Measurements from ENCODE around the gene LRRC73.
A peak's percentile ranks its signal among the peaks of the same experiment; 100 is the strongest.

LRRC73 gene

DNA sequence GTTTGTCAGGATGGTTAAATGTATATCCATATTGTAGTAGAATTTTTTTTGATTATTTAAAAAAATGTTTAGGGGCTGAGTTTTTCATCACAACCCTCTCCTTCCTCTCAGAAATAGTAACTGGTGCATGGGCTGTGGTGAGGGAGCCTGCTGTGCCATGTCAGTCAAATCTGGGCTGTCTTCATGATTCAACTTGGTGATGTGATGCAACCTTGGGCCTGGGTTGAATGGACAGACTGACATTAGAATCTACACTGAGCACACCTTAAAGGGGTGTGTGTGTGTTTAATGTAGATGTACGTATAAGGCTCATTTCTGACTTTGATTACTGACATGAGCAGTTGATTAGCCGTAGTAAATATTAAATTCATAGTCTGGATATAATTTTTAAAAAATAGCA, 29.1 kb downstream of the LRRC73 start:
- Histone ChIP-seq H3K9me3 (ENCODE audit: control insufficient read depth, insufficient read depth, low read depth, low read length) (no peaks in the 10 kb centered on the region), H3K36me3 (ENCODE audit: control insufficient read depth in 2 of 2, insufficient read depth in 1 of 2, low read length in 2 of 2) (peaks cover 0 to 27% of the 10 kb centered on the region in 2 experiments; a peak in 2 of 3 replicates), H3K4me1 (ENCODE audit: control insufficient read depth, insufficient read depth, low read length) (peaks cover 10% of the 10 kb centered on the region), H3K4me3 (ENCODE audit: low read depth, low read length) (no peak overlapping the region), H3K27ac (ENCODE audit: extremely low read depth, low read depth, low read length) (no peak overlapping the region)
- TF ChIP-seq KLF7 (tag by site-specific recombination; IDR thresholded peaks at IDR 0.05; ENCODE audit: borderline replicate concordance) (no peak), ZFP37 (tag by site-specific recombination; IDR thresholded peaks at IDR 0.05) (no peak), ZNF600 (tag by site-specific recombination; IDR thresholded peaks at IDR 0.05) (no peak), ZNF133 (tag by site-specific recombination; IDR thresholded peaks at IDR 0.05) (no peak), IKZF3 (tag by site-specific recombination; IDR thresholded peaks at IDR 0.05) (no peak), ZNF660 (tag by site-specific recombination; IDR thresholded peaks at IDR 0.05) (0 out of 2 replicates have a peak, but pooled peaks have one; percentile 32)
- TF ChIP-seq, protein P1, sequence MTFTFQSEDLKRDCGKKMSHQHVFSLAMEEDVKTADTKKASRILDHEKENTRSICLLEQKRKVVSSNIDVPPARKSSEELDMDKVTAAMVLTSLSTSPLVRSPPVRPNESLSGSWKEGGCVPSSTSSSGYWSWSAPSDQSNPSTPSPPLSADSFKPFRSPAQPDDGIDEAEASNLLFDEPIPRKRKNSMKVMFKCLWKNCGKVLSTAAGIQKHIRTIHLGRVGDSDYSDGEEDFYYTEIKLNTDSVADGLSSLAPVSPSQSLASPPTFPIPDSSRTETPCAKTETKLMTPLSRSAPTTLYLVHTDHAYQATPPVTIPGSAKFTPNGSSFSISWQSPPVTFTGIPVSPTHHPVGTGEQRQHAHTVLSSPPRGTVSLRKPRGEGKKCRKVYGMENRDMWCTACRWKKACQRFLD (tag by site-specific recombination; IDR thresholded peaks at IDR 0.05), result no peak
- TF ChIP-seq, protein P2, sequence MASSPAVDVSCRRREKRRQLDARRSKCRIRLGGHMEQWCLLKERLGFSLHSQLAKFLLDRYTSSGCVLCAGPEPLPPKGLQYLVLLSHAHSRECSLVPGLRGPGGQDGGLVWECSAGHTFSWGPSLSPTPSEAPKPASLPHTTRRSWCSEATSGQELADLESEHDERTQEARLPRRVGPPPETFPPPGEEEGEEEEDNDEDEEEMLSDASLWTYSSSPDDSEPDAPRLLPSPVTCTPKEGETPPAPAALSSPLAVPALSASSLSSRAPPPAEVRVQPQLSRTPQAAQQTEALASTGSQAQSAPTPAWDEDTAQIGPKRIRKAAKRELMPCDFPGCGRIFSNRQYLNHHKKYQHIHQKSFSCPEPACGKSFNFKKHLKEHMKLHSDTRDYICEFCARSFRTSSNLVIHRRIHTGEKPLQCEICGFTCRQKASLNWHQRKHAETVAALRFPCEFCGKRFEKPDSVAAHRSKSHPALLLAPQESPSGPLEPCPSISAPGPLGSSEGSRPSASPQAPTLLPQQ (tag by site-specific recombination; IDR thresholded peaks at IDR 0.05), result peak; percentile 45; the same call in 1 of the 2 replicates
- ChIA-PET CTCF (interaction anchor here (0.6 to 2.6 kb wide), 7 partner anchors 13 to 535 kb away, joined by 3 to 11 read pairs (median 4); no protein-coding TSS in a partner anchor), POLR2A (interaction anchor here (0.6 to 1.5 kb wide), 5 partner anchors 25 to 99 kb away, joined by 3 to 11 read pairs (median 3); partner anchors contain the start of genes DLK2, POLR1C and YIPF3)

DNA sequence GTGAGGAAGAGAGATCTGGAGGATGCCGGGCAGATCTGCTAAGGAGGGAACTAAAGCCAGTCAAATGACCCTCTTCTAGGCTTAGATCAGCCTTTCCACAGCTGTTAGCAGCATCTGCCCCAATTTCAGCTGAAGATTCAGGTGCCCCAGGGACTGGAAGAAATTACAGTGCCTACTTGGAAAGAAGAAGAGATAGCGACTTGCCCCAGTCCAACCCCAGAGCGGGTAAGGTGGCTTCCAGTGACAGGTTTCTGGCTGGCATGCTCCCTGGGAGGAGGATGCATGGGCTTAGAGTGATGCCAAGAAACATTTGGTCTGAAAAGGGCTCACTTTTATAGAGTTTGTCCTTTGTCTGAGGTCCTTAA, 32.2 kb downstream of the LRRC73 start:
- TF ChIP-seq IKZF3 (tag by site-specific recombination; IDR thresholded peaks at IDR 0.05), result no peak
- Histone ChIP-seq H3K27ac (ENCODE audit: extremely low read depth, low read depth, low read length) (peak overlapping the region; percentile 50; the same call in 1 of the 2 replicates), H3K4me1 (ENCODE audit: control insufficient read depth, insufficient read depth, low read length) (peaks cover 10% of the 10 kb centered on the region), H3K9me3 (ENCODE audit: control insufficient read depth, insufficient read depth, low read depth, low read length) (no peaks in the 10 kb centered on the region), H3K4me3 (ENCODE audit: low read depth, low read length) (peak overlapping the region; percentile 81), H3K36me3 (ENCODE audit: control insufficient read depth in 2 of 2, insufficient read depth in 1 of 2, low read length in 2 of 2) (peaks cover 0 to 19% of the 10 kb centered on the region in 2 experiments; a peak in 2 of 3 replicates)
- POLR2A ChIA-PET, result interaction anchor here (0.6 to 2.2 kb wide), 21 partner anchors 8 to 696 kb away, joined by 3 to 13 read pairs (median 5); partner anchors contain the start of genes ABCC10, BICRAL, LRRC73 and POLH
- CTCF ChIA-PET, result interaction anchor here (1.0 to 2.0 kb wide), 3 partner anchors 9 to 24 kb away, joined by 3 to 9 read pairs (median 7); no protein-coding TSS in a partner anchor

DNA sequence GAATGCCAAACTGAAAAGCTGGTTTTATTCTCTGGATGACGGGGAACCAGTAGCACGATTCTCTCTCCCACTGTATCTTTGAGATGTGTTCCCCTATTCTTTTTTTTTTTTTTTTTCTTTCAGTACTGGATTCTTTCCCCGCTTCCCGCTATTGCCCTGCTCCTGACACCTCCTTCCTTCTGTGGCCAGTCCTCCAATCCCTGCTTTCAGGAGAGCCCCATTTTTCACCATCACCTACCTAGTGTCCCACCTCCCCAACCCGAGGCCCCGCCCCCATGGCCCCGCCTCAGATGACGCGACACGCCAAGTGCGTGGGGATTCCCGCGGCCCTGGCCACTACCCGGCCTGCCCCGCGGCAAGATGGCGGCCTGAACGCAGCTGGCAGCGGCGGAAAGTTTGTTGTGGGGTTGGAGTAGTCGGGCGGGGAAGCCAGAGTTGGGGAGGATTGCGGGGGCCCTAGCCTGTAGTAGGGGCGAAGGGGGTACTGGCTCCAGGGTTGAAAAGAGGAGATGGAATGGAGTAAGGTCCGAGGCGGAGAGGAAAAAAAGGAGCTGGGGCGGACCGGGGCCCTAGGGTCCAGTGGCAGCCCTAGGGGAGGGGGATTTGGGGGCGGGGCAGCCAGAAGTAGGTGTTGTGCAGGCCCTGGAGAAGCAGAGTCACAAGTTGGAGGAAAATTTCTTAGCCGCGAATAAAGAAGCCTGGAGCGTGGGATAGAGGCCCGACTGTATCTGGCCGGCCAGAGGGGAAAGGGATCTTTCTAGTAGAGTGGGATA, 32.7 kb downstream of the LRRC73 start, which contains the start of gene TJAP1:
Gene TJAP1, plus strand, starts transcription at position 336 of the 773 bp plus-strand sequence. CDS start 21,432 bp downstream, outside the sequence.
- POLR2A ChIA-PET, result interaction anchor here (0.6 to 2.2 kb wide), 31 partner anchors 8 to 696 kb away, joined by 3 to 13 read pairs (median 4); partner anchors contain the start of genes ABCC10, BICRAL, LRRC73 and POLH
- CTCF ChIA-PET, result interaction anchor here (0.9 to 2.0 kb wide), 4 partner anchors 9 to 29 kb away, joined by 3 to 9 read pairs (median 5); no protein-coding TSS in a partner anchor
- peak within 1 kb of the TSS; percentile 50 for H3K27ac ChIP-seq (ENCODE audit: extremely low read depth, low read depth, low read length)
- peaks cover 0 to 19% of the 10 kb centered on the region in 2 experiments; a peak in 2 of 3 replicates for H3K36me3 ChIP-seq (ENCODE audit: control insufficient read depth in 2 of 2, insufficient read depth in 1 of 2, low read length in 2 of 2)
- no peaks in the 10 kb centered on the region for H3K9me3 ChIP-seq (ENCODE audit: control insufficient read depth, insufficient read depth, low read depth, low read length)
- peaks cover 10% of the 10 kb centered on the region for H3K4me1 ChIP-seq (ENCODE audit: control insufficient read depth, insufficient read depth, low read length)
- H3K4me3 ChIP-seq (ENCODE audit: low read depth, low read length), result peak within 1 kb of the TSS; percentile 81
- TF ChIP-seq SP7 (tag by site-specific recombination; IDR thresholded peaks at IDR 0.05) (peak; percentile 70; the same call in 1 of the 2 replicates), ZNF324 (tag by site-specific recombination; IDR thresholded peaks at IDR 0.05) (peak; percentile 50), ZBTB48 (tag by site-specific recombination; IDR thresholded peaks at IDR 0.05) (peak; percentile 56), YY1 (tag by site-specific recombination; IDR thresholded peaks at IDR 0.05) (peak; percentile 89; the same call in 1 of the 2 replicates), MYNN (tag by site-specific recombination; IDR thresholded peaks at IDR 0.05; ENCODE audit: borderline replicate concordance) (no peak), HOXD13 (CRISPR knock-in tag; IDR thresholded peaks at IDR 0.05; ENCODE audit: borderline replicate concordance) (no peak), YY2 (tag by site-specific recombination; IDR thresholded peaks at IDR 0.05) (peak; percentile 89), ZNF610 (tag by site-specific recombination; IDR thresholded peaks at IDR 0.05; ENCODE audit: borderline replicate concordance) (no peak), ZNF76 (tag by site-specific recombination; IDR thresholded peaks at IDR 0.05; ENCODE audit: borderline replicate concordance, low read depth) (peak; percentile 95), ZIC2 (tag by site-specific recombination; IDR thresholded peaks at IDR 0.05) (peak; percentile 37; the same call in 1 of the 2 replicates), GLI4 (tag by site-specific recombination; IDR thresholded peaks at IDR 0.05) (no peak), ZNF658 (tag by site-specific recombination; IDR thresholded peaks at IDR 0.05) (no peak), ZFHX2 (tag by site-specific recombination; conservative IDR thresholded peaks at IDR 0.05) (peak; percentile 77), ZBTB17 (tag by site-specific recombination; IDR thresholded peaks at IDR 0.05) (peak; percentile 74), ZNF501 (tag by site-specific recombination; IDR thresholded peaks at IDR 0.05) (peak; percentile 88)
- TF ChIP-seq, protein P3, sequence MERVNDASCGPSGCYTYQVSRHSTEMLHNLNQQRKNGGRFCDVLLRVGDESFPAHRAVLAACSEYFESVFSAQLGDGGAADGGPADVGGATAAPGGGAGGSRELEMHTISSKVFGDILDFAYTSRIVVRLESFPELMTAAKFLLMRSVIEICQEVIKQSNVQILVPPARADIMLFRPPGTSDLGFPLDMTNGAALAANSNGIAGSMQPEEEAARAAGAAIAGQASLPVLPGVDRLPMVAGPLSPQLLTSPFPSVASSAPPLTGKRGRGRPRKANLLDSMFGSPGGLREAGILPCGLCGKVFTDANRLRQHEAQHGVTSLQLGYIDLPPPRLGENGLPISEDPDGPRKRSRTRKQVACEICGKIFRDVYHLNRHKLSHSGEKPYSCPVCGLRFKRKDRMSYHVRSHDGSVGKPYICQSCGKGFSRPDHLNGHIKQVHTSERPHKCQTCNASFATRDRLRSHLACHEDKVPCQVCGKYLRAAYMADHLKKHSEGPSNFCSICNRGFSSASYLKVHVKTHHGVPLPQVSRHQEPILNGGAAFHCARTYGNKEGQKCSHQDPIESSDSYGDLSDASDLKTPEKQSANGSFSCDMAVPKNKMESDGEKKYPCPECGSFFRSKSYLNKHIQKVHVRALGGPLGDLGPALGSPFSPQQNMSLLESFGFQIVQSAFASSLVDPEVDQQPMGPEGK (tag by site-specific recombination; IDR thresholded peaks at IDR 0.05), result peak; percentile 84

Data from HEK293 (cell line).